DMS114 treated with DMSO at 0.1 percent for 48 hours (cell line): ENCODE data around the gene GCC1.

Source experiments
- DNase-seq: peaks from one replicate; lab custom pipeline; 2025; ENCODE audit not compliant: unreplicated experiment; lab: John Stamatoyannopoulos, UW

The GCC1 gene

GRCh38 chr7:127585044-127585953 is at the start of gene GCC1:
TSS of gene GCC1 (minus strand) at chr7:127585596. CDS start at chr7:127585182, 414 bp downstream.
- DNase-seq: peak; percentile 66

GRCh38 chr7:127632276-127632910 is 47.0 kb upstream of the GCC1 start:
- no peak for DNase-seq

GRCh38 chr7:127629268-127629854 is 44.0 kb upstream of the GCC1 start:
- no peak for DNase-seq

GRCh38 chr7:127628445-127628844 is 43.0 kb upstream of the GCC1 start:
- no peak for DNase-seq

- no peak for DNase-seq
These were observed 39.9 kb upstream of the GCC1 start for GRCh38 chr7:127625331-127625730.

GRCh38 chr7:127620406-127621233 is 35.2 kb upstream of the GCC1 start:
- no peak for DNase-seq

- DNase-seq: no peak
These were observed 34.4 kb upstream of the GCC1 start for GRCh38 chr7:127619681-127620405.

- no peak for DNase-seq
These were observed 33.4 kb upstream of the GCC1 start for GRCh38 chr7:127618775-127619174.

- no peak for DNase-seq
These were observed 32.6 kb upstream of the GCC1 start, which contains the start of gene PAX4 for GRCh38 chr7:127618042-127618441. TSS of gene PAX4 (minus strand) at chr7:127618142. CDS start at chr7:127615928, 2,214 bp downstream.

GRCh38 chr7:127616724-127617123 is 31.3 kb upstream of the GCC1 start:
- DNase-seq: no peak

- DNase-seq: no peak
These were observed 26.9 kb upstream of the GCC1 start for GRCh38 chr7:127612263-127612662.

GRCh38 chr7:127609297-127609696 is 23.9 kb upstream of the GCC1 start:
- no peak for DNase-seq

- no peak for DNase-seq
These were observed 23.1 kb upstream of the GCC1 start for GRCh38 chr7:127608446-127608845.

- no peak for DNase-seq
These were observed 15.5 kb upstream of the GCC1 start for GRCh38 chr7:127600885-127601284.

GRCh38 chr7:127598318-127598717 is 12.9 kb upstream of the GCC1 start:
- DNase-seq: no peak

- DNase-seq: no peak
These were observed 10.3 kb upstream of the GCC1 start for GRCh38 chr7:127595737-127596136.

- no peak for DNase-seq
These were observed 9.1 kb upstream of the GCC1 start for GRCh38 chr7:127594490-127594889.

GRCh38 chr7:127592550-127592949 is 7.2 kb upstream of the GCC1 start:
- no peak for DNase-seq

- no peak for DNase-seq
These were observed 6.2 kb upstream of the GCC1 start for GRCh38 chr7:127591591-127591990.

GRCh38 chr7:127591189-127591588 is 5.8 kb upstream of the GCC1 start:
- no peak for DNase-seq
